ENCODE measurements around the gene LMO3.
"Not testable (repeated sequence)": the region's sequence is repeated elsewhere in the genome, so short reads cannot be mapped to it uniquely, and the experiment has no call there.

The LMO3 gene

DNA sequence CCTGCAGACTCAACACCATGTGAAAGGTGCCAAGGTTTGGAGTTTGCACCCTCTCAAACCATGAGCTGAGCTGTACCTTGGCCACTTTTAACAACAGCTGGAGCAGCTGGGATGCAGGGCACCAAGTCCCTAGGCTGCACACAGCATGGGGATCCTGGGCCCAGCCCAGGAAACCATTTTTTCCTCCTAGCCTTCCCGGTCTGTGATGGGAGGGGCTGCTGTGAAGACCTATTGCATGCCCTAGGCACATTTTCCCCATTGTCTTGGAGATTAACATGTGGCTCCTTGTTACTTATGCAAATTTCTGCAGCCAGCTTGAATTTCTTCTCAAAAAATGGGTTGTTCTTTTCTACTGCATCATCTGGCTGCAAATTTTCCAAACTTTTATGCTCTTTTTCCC is 68.3 kb downstream of the LMO3 start:
- not testable (repeated sequence) for DNase-seq

GRCh38 chr12:16531621-16532020 is 74.3 kb downstream of the LMO3 start:
- DNase-seq = no peak

DNA sequence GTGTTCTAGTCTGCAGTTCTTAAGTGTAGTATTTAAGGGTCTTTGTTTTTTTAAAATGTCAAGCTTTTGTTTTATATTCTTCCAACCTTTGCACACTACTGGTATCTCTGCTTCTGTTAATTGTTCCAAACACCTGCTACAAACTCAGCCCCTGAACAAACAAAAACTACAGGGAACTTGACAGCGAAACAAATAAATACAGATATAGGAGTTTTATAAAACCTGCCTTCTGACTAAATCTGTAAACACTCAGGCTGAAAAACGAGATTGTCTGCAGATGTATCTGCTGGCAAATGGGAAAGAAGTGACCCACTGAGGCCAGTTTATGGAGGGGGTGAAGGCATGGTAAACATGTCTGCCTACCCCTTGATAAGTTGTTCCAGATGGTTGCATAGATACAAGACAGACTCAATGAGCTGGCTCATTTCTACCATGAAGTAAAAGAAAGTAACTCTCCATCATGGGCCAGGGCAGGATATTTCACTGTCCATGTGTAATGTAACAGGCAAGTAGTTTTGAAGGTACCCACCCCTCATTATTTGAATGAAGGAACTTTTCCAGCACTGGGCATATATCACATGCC is 75.6 kb downstream of the LMO3 start:
- DNase-seq = no peak

DNA sequence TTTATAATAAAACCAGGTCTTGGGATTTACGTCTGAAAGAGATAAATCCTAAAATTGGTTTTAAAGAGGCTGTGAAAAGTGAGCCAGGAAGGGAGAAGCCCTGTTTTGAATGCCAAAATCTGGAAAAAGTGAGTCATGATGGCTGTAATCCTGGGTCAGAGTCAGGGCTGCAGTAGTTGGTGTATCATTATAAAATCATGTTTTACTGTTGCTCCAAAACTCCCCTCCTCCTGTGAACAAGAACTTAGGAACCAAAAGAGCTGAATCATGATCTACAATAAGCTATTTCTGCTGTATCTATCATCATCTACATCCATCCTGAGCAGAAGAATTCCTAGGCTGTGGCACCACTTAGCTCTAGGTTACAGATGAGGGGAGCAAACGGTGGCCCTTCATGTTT is 79.3 kb downstream of the LMO3 start:
- DNase-seq = no peak

DNA sequence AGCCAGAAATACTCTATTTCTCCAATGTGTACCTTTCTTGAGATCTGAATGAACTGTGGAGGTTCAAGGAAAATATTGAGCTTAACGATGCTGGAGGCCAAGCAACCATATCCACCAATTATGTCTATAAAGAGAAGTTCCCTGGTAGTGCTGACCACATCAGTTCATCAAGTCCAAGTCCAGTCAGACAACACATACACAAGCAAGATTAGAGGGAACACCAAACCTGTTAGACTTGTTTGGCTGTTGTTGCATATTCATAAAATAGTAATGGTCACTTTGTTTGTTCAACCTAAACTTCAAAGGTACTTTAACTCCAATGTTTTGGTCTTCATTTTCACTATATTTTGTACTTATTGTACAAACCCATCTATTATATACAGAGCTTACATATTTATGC is 81.6 kb downstream of the LMO3 start:
- no peak for DNase-seq

- no peak for DNase-seq
Measured at GRCh38 chr12:16523951-16524331, 82.0 kb downstream of the LMO3 start.

GRCh38 chr12:16523284-16523950 is 82.5 kb downstream of the LMO3 start:
- DNase-seq = no peak

DNA sequence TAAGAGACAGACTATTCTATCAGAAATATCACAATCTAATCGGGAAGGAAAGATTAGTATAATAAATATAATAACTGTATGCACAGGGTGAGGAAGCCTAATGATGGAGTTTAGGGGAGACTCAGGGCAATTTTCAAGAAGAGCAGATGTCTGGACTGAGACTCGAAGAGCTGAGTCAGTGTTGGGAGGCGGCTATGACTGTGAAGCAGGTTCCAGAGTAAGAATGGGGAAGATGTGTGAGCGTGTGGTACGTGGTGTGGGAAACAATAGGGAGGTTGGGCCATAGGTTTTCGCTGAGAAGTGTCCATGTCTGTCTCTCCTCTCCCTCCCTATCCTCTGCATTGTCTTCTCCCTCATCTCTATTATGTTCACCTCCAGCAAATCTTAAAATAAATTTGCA is 85.6 kb downstream of the LMO3 start:
- no peak for DNase-seq

GRCh38 chr12:16515666-16516065 is 90.3 kb downstream of the LMO3 start:
- no peak for DNase-seq

GRCh38 chr12:16513231-16513630 is 92.7 kb downstream of the LMO3 start:
- DNase-seq = no peak

GRCh38 chr12:16509411-16509810 is 96.6 kb downstream of the LMO3 start:
- DNase-seq = no peak

DNA sequence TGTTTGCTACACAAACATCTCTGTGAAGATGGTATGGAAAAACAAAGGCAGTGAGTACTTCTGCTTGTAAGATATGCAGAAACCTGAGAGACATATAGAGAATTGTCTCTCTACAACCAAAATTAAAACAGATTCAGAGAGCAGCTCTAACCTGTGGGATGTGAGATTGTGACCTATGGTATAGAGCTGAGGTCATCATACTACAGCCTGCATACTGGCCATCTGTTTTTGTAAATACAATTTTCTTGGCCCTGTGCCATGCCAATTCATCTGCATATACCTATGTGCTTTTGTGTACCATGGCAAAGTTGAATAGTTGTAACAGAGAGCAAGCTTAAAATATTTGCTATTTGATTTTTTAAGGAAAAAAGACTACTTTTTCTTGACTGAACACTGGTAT is 99.6 kb downstream of the LMO3 start:
- DNase-seq = no peak

DNA sequence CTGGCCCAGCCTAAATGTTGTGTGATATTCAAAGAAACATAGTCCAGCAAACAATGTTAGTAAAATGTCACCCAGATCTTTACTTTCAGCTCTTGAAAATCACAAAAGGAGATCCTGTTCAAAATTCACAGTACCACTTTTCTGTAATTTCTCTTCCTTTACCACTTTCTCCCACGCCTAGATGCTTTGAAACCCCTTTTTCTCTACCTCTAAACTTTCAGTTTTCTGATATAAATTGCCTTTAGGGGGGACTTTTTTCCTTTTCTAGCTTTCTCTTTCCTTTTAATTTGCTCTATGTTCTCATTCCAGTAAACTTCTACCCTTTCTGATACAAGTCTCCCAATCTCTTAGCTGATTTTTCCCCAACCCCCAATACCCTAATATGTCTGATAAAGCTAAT is 101.8 kb downstream of the LMO3 start:
- no peak for DNase-seq

DNA sequence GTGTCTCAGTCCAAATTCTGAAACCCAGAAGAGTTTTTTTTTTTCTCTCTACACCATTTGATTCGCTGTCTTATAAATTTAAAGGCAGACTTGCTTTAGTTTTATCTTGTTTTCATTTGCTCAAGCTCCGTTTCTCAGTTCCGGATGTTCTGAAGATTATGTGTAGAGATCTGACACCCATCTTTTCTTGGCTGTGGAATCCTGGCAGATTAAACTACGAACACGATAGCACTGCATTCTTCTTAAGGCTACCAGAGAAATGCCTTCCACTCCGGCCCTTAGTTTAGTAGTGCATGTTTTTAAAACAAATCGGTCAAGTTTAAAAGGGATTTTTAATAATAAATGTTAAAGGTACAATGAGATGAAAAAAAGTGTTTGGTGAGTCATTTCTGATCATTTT is 106.4 kb downstream of the LMO3 start:
- no peak for DNase-seq
